K562 (cell line): ENCODE measurements around the gene GALNS. TPM values are rescaled to one million over a fixed set of nuclear protein-coding genes. Genes with fewer than 3 reads are reported as not detected.
A peak's percentile ranks its signal among the peaks of the same experiment; 100 is the strongest.

Source experiments
- ATAC-seq: fragments of 200-7000 bp; cut with Tn5 transposase; 3 replicates; pipeline ENCODE4 v1.9.1; 2020; ENCODE audit warnings: moderate library complexity
- BruUV-seq: library from RNA; stranded (reverse); fragments of 400-500 nt; replicated peaks from 2 replicates; lab custom pipeline; 2021; lab: Mats Ljungman, UMichigan
- CTCF ChIA-PET: fragments of 300-600 bp; formaldehyde crosslinking; extraction: SDS; loops from one replicate; lab custom pipeline; 2021; ENCODE audit warnings: low intra/inter-chr PET ratio; lab: Yijun Ruan, JAX
- POLR2A ChIA-PET: fragments of 300-600, 350-650 bp; sonication (Branson Sonifier 250); formaldehyde crosslinking; extraction: SDS; loops from one replicate; lab custom pipeline; 2021; ENCODE audit warnings: antibody characterized with exemption, inconsistent platforms; lab: Yijun Ruan, JAX
- DNase-seq, 4 experiments: peaks; one replicate each; pipeline versions ENCODE4 v3.0.0 to v3.0.0-alpha.2; 2011 to 2018; ENCODE audit warnings: low spot score in 3 of 4, mixed read lengths in 3 of 4; ENCODE audit errors: extremely low read depth in 1 of 4
- FAIRE-seq: peaks from 2 replicates; lab custom pipeline; 2011; peaks lifted over from hg19 to GRCh38; lab: Jason Lieb, UNC
- H2AFZ ChIP-seq: 2 replicates; pipeline ENCODE4 v1.6.0; 2011; ENCODE audit warnings: low read depth, low read length, control low read depth, inconsistent platforms
- H3K27ac ChIP-seq: fragments of 200-600 bp; 3 replicates; pipeline ENCODE4 v1.8.0; 2011; ENCODE audit warnings: low read depth, mild to moderate bottlenecking, control low read depth, inconsistent platforms, low read length, moderate library complexity, mixed read lengths; ENCODE audit errors: extremely low read depth
- H3K27me3 ChIP-seq, 2 experiments: fragments of 300-600 bp in 1 of 2; 2 replicates in 1 of 2; 3 replicates in 1 of 2; pipeline versions ENCODE4 v1.6.0 to v1.8.0; 2011; ENCODE audit warnings: inconsistent platforms in 2 of 2, low read length in 2 of 2, mild to moderate bottlenecking in 1 of 2, mixed read lengths in 1 of 2, moderate library complexity in 1 of 2; ENCODE audit not compliant: control insufficient read depth in 2 of 2, insufficient read depth in 2 of 2
- H3K36me3 ChIP-seq: fragments of 300-600 bp; 3 replicates; pipeline ENCODE4 v1.8.0; 2011; ENCODE audit warnings: mild to moderate bottlenecking, low read length, inconsistent platforms; ENCODE audit not compliant: control insufficient read depth, insufficient read depth
- H3K4me1 ChIP-seq, 2 experiments: fragments of 200-600 bp in 1 of 2; replicated peaks in 1 of 2; 2 replicates in 1 of 2; 3 replicates in 1 of 2; pipeline versions ENCODE4 v1.5.1 to v1.8.0; 2011; ENCODE audit warnings: inconsistent platforms in 2 of 2, low read length in 2 of 2, mild to moderate bottlenecking in 1 of 2, mixed read lengths in 1 of 2, moderate library complexity in 1 of 2; ENCODE audit not compliant: control insufficient read depth in 2 of 2, insufficient read depth in 2 of 2
- H3K4me2 ChIP-seq: 2 replicates; pipeline ENCODE4 v1.6.1; 2011; ENCODE audit warnings: low read length, control low read depth, inconsistent platforms, mixed read lengths; ENCODE audit not compliant: insufficient read depth
- H3K4me3 ChIP-seq: fragments of 200-600 bp; sonication (generic), shearing (Covaris generic); 2 replicates; pipeline ENCODE4 v1.5.1; 2016; ENCODE audit warnings: control low read depth, inconsistent platforms
- H3K79me2 ChIP-seq: fragments of 200-600 bp; 3 replicates; pipeline ENCODE4 v1.8.0; 2011; ENCODE audit warnings: low read length, inconsistent platforms; ENCODE audit not compliant: control insufficient read depth, insufficient read depth
- H3K9ac ChIP-seq, 2 experiments: 2 replicates each; pipeline versions ENCODE4 v1.6.0 to v1.6.1; 2011; ENCODE audit warnings: low read depth in 2 of 2, low read length in 2 of 2, control low read depth in 1 of 2, inconsistent platforms in 1 of 2, mild to moderate bottlenecking in 1 of 2, mixed read lengths in 1 of 2; ENCODE audit not compliant: insufficient read depth in 1 of 2
- H3K9me1 ChIP-seq: one replicate; pipeline ENCODE4 v1.6.0; 2011; ENCODE audit warnings: inconsistent platforms, mild to moderate bottlenecking, low read length, moderate library complexity; ENCODE audit not compliant: control insufficient read depth, insufficient read depth
- H3K9me3 ChIP-seq: replicated peaks from 2 replicates; pipeline ENCODE4 v1.5.1; 2011; ENCODE audit warnings: low read depth, low read length, inconsistent platforms; ENCODE audit not compliant: control insufficient read depth, insufficient read depth
- H4K20me1 ChIP-seq: replicated peaks from 2 replicates; pipeline ENCODE4 v1.6.1; 2011; ENCODE audit warnings: low read length, inconsistent platforms, mixed read lengths; ENCODE audit not compliant: control insufficient read depth, insufficient read depth
- BRF1 ChIP-seq: IDR thresholded peaks from 3 replicates; pipeline ENCODE4 v1.6.1; 2011; ENCODE audit warnings: borderline replicate concordance, mild to moderate bottlenecking; ENCODE audit not compliant: insufficient read length; ENCODE audit errors: extremely low read depth
- ELF1 ChIP-seq: fragments of 200-800 bp; sonication (Bioruptor generic); IDR thresholded peaks from 2 replicates; pipeline ENCODE4 v1.6.1; 2016; ENCODE audit warnings: missing genetic modification characterization, missing compliant biosample characterization
- GTF2E2 ChIP-seq: fragments of 200-800 bp; sonication (Bioruptor generic); IDR thresholded peaks from 2 replicates; pipeline ENCODE4 v1.6.1; 2016; ENCODE audit warnings: missing genetic modification characterization, missing compliant biosample characterization
- GTF2F1 ChIP-seq: IDR thresholded peaks from 2 replicates; pipeline ENCODE4 v1.6.1; 2011; ENCODE audit warnings: low read depth, low read length, improper control_type of control experiment
- HDAC2 ChIP-seq: fragments of 450-650 bp; IDR thresholded peaks from 2 replicates; pipeline ENCODE4 v1.6.1; 2016; ENCODE audit warnings: mild to moderate bottlenecking
- ILF3 ChIP-seq: fragments of 450-650 bp; IDR thresholded peaks from 2 replicates; pipeline ENCODE4 v1.6.1; 2018; ENCODE audit warnings: antibody characterized with exemption, mild to moderate bottlenecking, moderate library complexity, borderline replicate concordance
- JUNB ChIP-seq: fragments of 450-650 bp; formaldehyde crosslinking; conservative IDR thresholded peaks from 2 replicates; pipeline ENCODE4 v1.4.0; 2020; ENCODE audit warnings: mild to moderate bottlenecking
- MAFG ChIP-seq: fragments of 450-650 bp; conservative IDR thresholded peaks from 2 replicates; pipeline ENCODE4 v1.6.1; 2016; ENCODE audit warnings: missing genetic modification characterization, missing compliant biosample characterization
- MCM2 ChIP-seq: fragments of 450-650 bp; IDR thresholded peaks from 2 replicates; pipeline ENCODE4 v1.6.1; 2017; ENCODE audit warnings: low read depth, mild to moderate bottlenecking
- MECOM ChIP-seq: fragments of 250-450 bp; sonication (Bioruptor Pico); IDR thresholded peaks from 2 replicates; pipeline ENCODE4 v1.8.0; 2022; ENCODE audit warnings: inconsistent platforms
- NELFE ChIP-seq: IDR thresholded peaks from 2 replicates; pipeline ENCODE4 v1.6.1; 2011; ENCODE audit warnings: mild to moderate bottlenecking; ENCODE audit not compliant: insufficient read depth, insufficient read length
- POLR2A ChIP-seq: fragments of 450-650 bp; conservative IDR thresholded peaks from 2 replicates; pipeline ENCODE4 v1.6.1; 2016
- POLR2G ChIP-seq: fragments of 200-400 bp; formaldehyde crosslinking; IDR thresholded peaks from 2 replicates; pipeline ENCODE4 v1.6.1; 2017; ENCODE audit warnings: low read depth, mild to moderate bottlenecking, antibody characterized with exemption, low read length, moderate library complexity
- POLR3G ChIP-seq: IDR thresholded peaks from 2 replicates; pipeline ENCODE4 v1.6.1; 2011; ENCODE audit not compliant: insufficient read length, insufficient replicate concordance; ENCODE audit errors: extremely low read depth
- RBM22 ChIP-seq: fragments of 200-400 bp; formaldehyde crosslinking; IDR thresholded peaks from 2 replicates; pipeline ENCODE4 v1.6.1; 2018; ENCODE audit warnings: low read length, low read depth; ENCODE audit not compliant: poor library complexity, severe bottlenecking
- SNIP1 ChIP-seq: fragments of 450-650 bp; IDR thresholded peaks from 2 replicates; pipeline ENCODE4 v1.7.1; 2017; ENCODE audit warnings: low read depth, mild to moderate bottlenecking
- ZBED1 ChIP-seq: IDR thresholded peaks from 2 replicates; pipeline ENCODE4 v1.6.1; 2014
- ZNF354B ChIP-seq: fragments of 250-450 bp; sonication (Bioruptor Pico); IDR thresholded peaks from 2 replicates; pipeline ENCODE4 v1.4.0; 2020
- ZNF668 ChIP-seq: fragments of 250-450 bp; sonication (Bioruptor Pico); IDR thresholded peaks from 2 replicates; pipeline ENCODE4 v1.8.0; 2022; ENCODE audit warnings: mild to moderate bottlenecking, inconsistent platforms
- ZNF707 ChIP-seq: fragments of 250-450 bp; sonication (Bioruptor Pico); conservative IDR thresholded peaks from 2 replicates; pipeline ENCODE4 v1.8.0; 2022; ENCODE audit warnings: inconsistent platforms, mild to moderate bottlenecking, moderate library complexity
- WGBS: fragments of 100-300 bp; shearing (Covaris generic); methylation state at CpG from one replicate; pipeline ENCODE4 v1.1.6; 2016; ENCODE audit warnings: low coverage, mixed read lengths; ENCODE audit not compliant: insufficient coverage; ENCODE audit errors: missing lambda C conversion rate; 5-methylcytosine and 5-hydroxymethylcytosine counted together
- in situ Hi-C: fragments of 300-500 bp; cut with MboI; formaldehyde crosslinking; loops from 4 replicates; pipeline ENCODE4 v1.15.0; 2018; ENCODE audit warnings: inconsistent platforms, mixed read lengths
- intact Hi-C: fragments of 100-400 bp; cut with micrococcal nuclease; formaldehyde crosslinking; loops from 2 replicates; pipeline ENCODE4 v1.14.2; 2022
- polyA plus RNA-seq, 8 experiments: library from polyadenylated mRNA; depleted of rRNA in 4 of 8; stranded (reverse) in 5 of 8; unstranded in 3 of 8; fragments of >200 nt; fragmentation: Nextera tagmentation in 2 of 8; fragmentation: Illumina TruSeq in 1 of 8; extraction: Ambion mirVana in 2 of 8; extraction: Trizol in 1 of 8; gene quantifications; 2 replicates each; pipeline versions ENCODE4 v1.2.1 to v1.2.3, GENCODE V29; 2011 to 2014; ENCODE audit warnings: inconsistent platforms in 1 of 8, missing spikeins in 1 of 8
- total RNA-seq, 7 experiments: library from RNA; depleted of rRNA in 6 of 7; stranded (reverse); fragments of >200 nt in 6 of 7; fragmentation: Illumina TruSeq in 2 of 7; extraction: Trizol in 2 of 7; gene quantifications; 2 replicates each; pipeline versions ENCODE4 v1.2.1 to v1.2.3, GENCODE V29; 2011 to 2021; ENCODE audit warnings: low replicate concordance in 1 of 7

GALNS gene
- total and polyA plus RNA-seq, 9 of the 15 experiments (the other 6 are each of a cell fraction or from before 2014, with no cell fraction given), result 0.38 to 13.2 (median 4.3) TPM

DNA sequence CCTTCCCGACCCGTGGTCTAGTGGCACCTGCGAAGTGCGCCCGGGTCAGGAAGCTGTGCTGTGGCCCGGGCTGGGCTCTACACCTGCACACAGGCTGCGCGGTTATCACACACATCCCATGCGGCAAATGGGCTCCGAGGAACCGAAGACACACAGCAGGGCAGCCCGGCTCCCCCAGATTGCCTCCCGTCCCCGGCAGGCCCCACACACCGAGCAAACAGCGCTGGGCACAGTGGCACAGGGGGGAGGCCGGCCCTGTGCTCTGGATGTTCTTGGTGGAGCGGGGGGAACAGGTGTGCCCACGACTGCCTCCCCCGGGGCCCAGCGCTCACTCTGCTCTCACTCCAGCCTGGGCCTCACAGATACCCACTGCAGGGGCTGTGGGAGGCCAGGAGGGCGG is 38.6 kb upstream of the GALNS start:
- H3K9me3 ChIP-seq, result peaks cover 17% of the 10 kb centered on the region
- H3K4me2 ChIP-seq, result no peak overlapping the region
- H4K20me1 ChIP-seq, result no peaks in the 10 kb centered on the region
- H2AFZ ChIP-seq, result no peak overlapping the region
- WGBS, result 91% methylated on average over 4 of the region's 22 CpGs
- peaks cover 91% of the 10 kb centered on the region for H3K36me3 ChIP-seq
- peaks cover 22% of the 10 kb centered on the region for H3K79me2 ChIP-seq
- no peaks in the 10 kb centered on the region for H3K9me1 ChIP-seq
- no peak for DNase-seq
- intact Hi-C loops, result no loop called here
- in situ Hi-C loops, result no loop called here
- no peak for TF ChIP-seq GTF2E2 (tag)
- TF ChIP-seq POLR2G, result peak; percentile 58; the same call in 1 of the 2 replicates
- peak; percentile 97 for TF ChIP-seq RBM22
- FAIRE-seq, result no peak
- H3K27ac ChIP-seq, result no peak overlapping the region
- BruUV-seq, result no TSS peak
- peaks cover 0 to 38% of the 10 kb centered on the region in 2 experiments; a peak in 2 of 5 replicates for H3K4me1 ChIP-seq
- CTCF ChIA-PET, result no interaction called here
- H3K9ac ChIP-seq, result no peak overlapping the region
- 0 out of 3 replicates have a peak, but pooled peaks have one; percentile 14 for ATAC-seq
- POLR2A ChIA-PET, result no interaction called here
- no peaks in the 10 kb centered on the region for H3K27me3 ChIP-seq
- H3K4me3 ChIP-seq, result no peak overlapping the region

DNA sequence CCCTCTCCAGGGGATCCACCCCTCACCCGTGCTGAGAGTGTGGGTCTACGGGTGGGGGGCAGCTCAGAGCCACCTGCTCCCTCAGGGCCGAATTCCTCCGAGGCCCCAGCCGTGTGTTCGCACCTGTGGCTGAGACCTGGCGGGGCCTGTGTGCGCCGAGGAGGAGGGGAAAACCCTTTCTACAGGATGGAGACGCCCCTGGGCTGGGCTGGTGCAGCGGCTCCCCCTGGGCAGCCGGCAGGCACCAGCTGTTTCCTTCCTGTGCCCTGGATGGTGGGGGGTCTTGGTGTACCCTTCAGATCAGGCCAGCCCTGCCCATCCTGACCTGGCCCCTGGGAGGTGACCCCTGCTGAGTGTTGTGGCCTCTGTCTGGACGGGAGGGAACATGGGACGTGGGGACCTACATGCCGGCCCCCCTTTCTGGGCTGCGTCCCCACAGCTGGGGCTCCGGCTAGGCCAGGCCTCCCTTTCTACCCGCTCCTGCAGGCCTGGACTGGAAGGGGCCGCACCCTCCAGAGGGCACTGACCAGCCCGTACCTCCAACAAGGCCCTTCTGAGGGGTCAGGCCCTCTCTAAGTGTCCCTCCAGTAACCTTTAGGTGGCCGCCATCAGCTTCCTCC is 38.0 kb upstream of the GALNS start:
- Histone ChIP-seq H3K27me3 (no peaks in the 10 kb centered on the region), H2AFZ (no peak overlapping the region), H4K20me1 (no peaks in the 10 kb centered on the region), H3K4me3 (no peak overlapping the region), H3K4me2 (no peak overlapping the region), H3K4me1 (peaks cover 0 to 38% of the 10 kb centered on the region in 2 experiments; a peak in 2 of 5 replicates), H3K79me2 (peaks cover 20% of the 10 kb centered on the region), H3K36me3 (peaks cover 91% of the 10 kb centered on the region), H3K9me1 (no peaks in the 10 kb centered on the region), H3K9ac (no peak overlapping the region), H3K27ac (no peak overlapping the region), H3K9me3 (peaks cover 20% of the 10 kb centered on the region)
- BruUV-seq, result no TSS peak
- in situ Hi-C loops, result no loop called here
- WGBS, result 95% methylated on average over 15 of the region's 21 CpGs
- DNase-seq, result no peak
- ChIA-PET POLR2A (no interaction called here), CTCF (no interaction called here)
- intact Hi-C loops, result no loop called here
- ATAC-seq, result no peak
- FAIRE-seq, result no peak
- no peak for TF ChIP-seq BRF1
- no peak for TF ChIP-seq JUNB (CRISPR knock-in tag)
- TF ChIP-seq ZNF668 (CRISPR knock-in tag), result no peak
- no peak for TF ChIP-seq ILF3
- TF ChIP-seq POLR2A, result 0 out of 2 replicates have a peak, but pooled peaks have one; percentile 22
- TF ChIP-seq ZBED1, result no peak
- no peak for TF ChIP-seq GTF2F1
- TF ChIP-seq POLR2G, result peak; percentile 70
- TF ChIP-seq MECOM (CRISPR knock-in tag), result no peak
- TF ChIP-seq ZNF354B (CRISPR knock-in tag), result no peak
- no peak for TF ChIP-seq HDAC2
- no peak for TF ChIP-seq MCM2
- no peak for TF ChIP-seq NELFE
- TF ChIP-seq ELF1, result no peak
- TF ChIP-seq MAFG, result no peak
- peak; percentile 87 for TF ChIP-seq RBM22
- TF ChIP-seq SNIP1, result no peak
- TF ChIP-seq POLR3G, result no peak
- TF ChIP-seq ZNF707 (CRISPR knock-in tag), result no peak
